Neural cell (in vitro differentiated cells): ENCODE results near the gene COLEC12. TPM values are rescaled to one million over a fixed set of nuclear protein-coding genes. Genes with fewer than 3 reads are reported as not detected.

Experiments
- H2AFZ ChIP-seq: fragments of 200-600, 300-800 bp; sonication (generic), shearing (Covaris generic); 2 replicates; pipeline ENCODE4 v1.6.0; 2014; ENCODE audit warnings: low read depth, mild to moderate bottlenecking, antibody characterized with exemption, low read length, moderate library complexity
- H3F3A ChIP-seq: fragments of 200-600 bp; shearing (Covaris generic); 2 replicates; pipeline ENCODE4 v1.6.1; 2016; ENCODE audit warnings: mild to moderate bottlenecking, moderate library complexity, mixed read lengths, antibody characterized with exemption, low read length; ENCODE audit not compliant: insufficient read depth, poor library complexity, severe bottlenecking
- H3K27ac ChIP-seq: fragments of 200-600, 300-800 bp; sonication (generic), shearing (Covaris generic); 2 replicates; pipeline ENCODE4 v1.5.1; 2014; ENCODE audit warnings: mild to moderate bottlenecking, low read length, moderate library complexity
- H3K27me3 ChIP-seq: fragments of 300-800, 200-600 bp; sonication (generic), shearing (Covaris generic); 2 replicates; pipeline ENCODE4 v1.6.0; 2014; ENCODE audit warnings: mild to moderate bottlenecking, low read depth, low read length, moderate library complexity; ENCODE audit not compliant: insufficient read depth
- H3K36me3 ChIP-seq: fragments of 300-800, 200-600 bp; sonication (generic), shearing (Covaris generic); 2 replicates; pipeline ENCODE4 v1.5.1; 2014; ENCODE audit warnings: mild to moderate bottlenecking, antibody characterized with exemption, low read length, moderate library complexity; ENCODE audit not compliant: insufficient read depth
- H3K4me2 ChIP-seq: fragments of 300-800, 200-600 bp; sonication (generic), shearing (Covaris generic); 2 replicates; pipeline ENCODE4 v1.6.0; 2014; ENCODE audit warnings: mild to moderate bottlenecking, low read length
- H3K4me3 ChIP-seq: fragments of 300-800, 200-600 bp; sonication (generic), shearing (Covaris generic); 2 replicates; pipeline ENCODE4 v1.5.1; 2014; ENCODE audit warnings: mild to moderate bottlenecking, low read length, moderate library complexity
- H3K79me2 ChIP-seq: fragments of 200-600 bp; shearing (Covaris generic); replicated peaks from 2 replicates; pipeline ENCODE4 v1.6.0; 2014; ENCODE audit warnings: mild to moderate bottlenecking, low read length, moderate library complexity; ENCODE audit not compliant: insufficient read depth
- H3K9ac ChIP-seq: fragments of 300-800, 200-600 bp; sonication (generic), shearing (Covaris generic); 2 replicates; pipeline ENCODE4 v1.6.1; 2016; ENCODE audit warnings: mild to moderate bottlenecking, low read length, mixed read lengths
- H3K9me2 ChIP-seq: fragments of 200-600 bp; shearing (Covaris generic); 2 replicates; pipeline ENCODE4 v1.6.1; 2016; ENCODE audit warnings: mild to moderate bottlenecking, low read length, mixed read lengths; ENCODE audit not compliant: insufficient read depth
- H3K9me3 ChIP-seq: fragments of 200-600, 300-800 bp; sonication (generic), shearing (Covaris generic); 2 replicates; pipeline ENCODE4 v1.6.1; 2016; ENCODE audit warnings: mild to moderate bottlenecking, mixed run types, low read length, moderate library complexity, mixed read lengths
- H4K20me1 ChIP-seq: fragments of 200-600 bp; shearing (Covaris generic); 2 replicates; pipeline ENCODE4 v1.6.1; 2016; ENCODE audit warnings: mild to moderate bottlenecking, mixed run types; ENCODE audit not compliant: insufficient read depth
- EP300 ChIP-seq: fragments of 450-650 bp; conservative IDR thresholded peaks from 2 replicates; pipeline ENCODE4 v1.6.1; 2014; ENCODE audit warnings: antibody characterized with exemption, mild to moderate bottlenecking, moderate library complexity; ENCODE audit not compliant: poor library complexity, severe bottlenecking
- EZH2 ChIP-seq: fragments of 200-600, 300-800 bp; shearing (Covaris generic), sonication (generic); IDR thresholded peaks from 2 replicates; pipeline ENCODE4 v1.6.1; 2014; ENCODE audit warnings: antibody characterized with exemption, low read length, borderline replicate concordance, mild to moderate bottlenecking; ENCODE audit not compliant: insufficient read depth, poor library complexity, severe bottlenecking
- MXI1 ChIP-seq: fragments of 450-650 bp; conservative IDR thresholded peaks from 2 replicates; pipeline ENCODE4 v1.6.1; 2014; ENCODE audit warnings: antibody characterized with exemption, mild to moderate bottlenecking; ENCODE audit not compliant: poor library complexity, severe bottlenecking
- POLR2AphosphoS5 ChIP-seq: IDR thresholded peaks from 2 replicates; pipeline ENCODE4 v1.6.1; 2012
- RAD21 ChIP-seq: fragments of 450-650 bp; conservative IDR thresholded peaks from 2 replicates; pipeline ENCODE4 v1.6.1; 2014; ENCODE audit warnings: antibody characterized with exemption, mild to moderate bottlenecking, moderate library complexity
- SMC3 ChIP-seq: fragments of 450-650 bp; conservative IDR thresholded peaks from 2 replicates; pipeline ENCODE4 v1.6.1; 2014; ENCODE audit warnings: antibody characterized with exemption, mild to moderate bottlenecking, moderate library complexity; ENCODE audit not compliant: poor library complexity
- TAF1 ChIP-seq: IDR thresholded peaks from 2 replicates; pipeline ENCODE4 v1.6.1; 2012; ENCODE audit warnings: low read depth
- polyA plus RNA-seq: library from polyadenylated mRNA; depleted of rRNA; stranded (reverse); fragments of >200 nt; gene quantifications from 2 replicates; pipeline ENCODE4 v1.2.3, GENCODE V29; 2014
- TF ChIP-seq, protein P1 (sequence below): fragments of 450-650 bp; IDR thresholded peaks from 2 replicates; pipeline ENCODE4 v1.5.1; 2014; ENCODE audit warnings: antibody characterized with exemption, mild to moderate bottlenecking, moderate library complexity; ENCODE audit not compliant: poor library complexity, severe bottlenecking
- TF ChIP-seq, protein P2 (sequence below): IDR thresholded peaks from 2 replicates; pipeline ENCODE4 v1.6.1; 2012; ENCODE audit warnings: borderline replicate concordance

The COLEC12 gene
- polyA plus RNA-seq, 1 donor from 2014 or later, result 0.42 TPM

DNA sequence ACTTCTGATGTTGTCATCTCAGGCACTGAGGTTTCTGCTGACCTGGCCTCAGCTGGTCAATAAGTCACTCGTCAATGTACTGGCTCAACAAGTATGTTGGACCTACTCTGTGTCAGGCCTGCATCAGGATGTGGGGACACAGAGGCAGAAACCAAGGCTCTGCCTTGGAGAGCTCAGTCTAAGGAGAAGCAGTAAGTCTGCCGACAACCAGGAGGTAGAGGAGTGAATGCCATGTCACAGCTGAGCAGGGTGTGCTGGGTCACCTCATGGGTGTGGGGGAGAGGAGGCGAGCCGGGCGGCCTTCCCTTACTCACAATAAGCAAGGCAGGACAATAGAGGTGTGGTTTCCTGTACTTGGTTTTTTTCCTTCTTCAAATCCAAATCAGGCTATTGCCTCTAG lies 75.8 kb downstream of the COLEC12 start:
- no peak overlapping the region for H3K4me2 ChIP-seq
- H3K27ac ChIP-seq, result no peak overlapping the region
- H2AFZ ChIP-seq, result no peak overlapping the region
- no peak overlapping the region for H3K4me3 ChIP-seq
- H3F3A ChIP-seq, result no peaks in the 10 kb centered on the region
- no peaks in the 10 kb centered on the region for H3K36me3 ChIP-seq
- no peaks in the 10 kb centered on the region for H4K20me1 ChIP-seq
- TF ChIP-seq, protein P1, sequence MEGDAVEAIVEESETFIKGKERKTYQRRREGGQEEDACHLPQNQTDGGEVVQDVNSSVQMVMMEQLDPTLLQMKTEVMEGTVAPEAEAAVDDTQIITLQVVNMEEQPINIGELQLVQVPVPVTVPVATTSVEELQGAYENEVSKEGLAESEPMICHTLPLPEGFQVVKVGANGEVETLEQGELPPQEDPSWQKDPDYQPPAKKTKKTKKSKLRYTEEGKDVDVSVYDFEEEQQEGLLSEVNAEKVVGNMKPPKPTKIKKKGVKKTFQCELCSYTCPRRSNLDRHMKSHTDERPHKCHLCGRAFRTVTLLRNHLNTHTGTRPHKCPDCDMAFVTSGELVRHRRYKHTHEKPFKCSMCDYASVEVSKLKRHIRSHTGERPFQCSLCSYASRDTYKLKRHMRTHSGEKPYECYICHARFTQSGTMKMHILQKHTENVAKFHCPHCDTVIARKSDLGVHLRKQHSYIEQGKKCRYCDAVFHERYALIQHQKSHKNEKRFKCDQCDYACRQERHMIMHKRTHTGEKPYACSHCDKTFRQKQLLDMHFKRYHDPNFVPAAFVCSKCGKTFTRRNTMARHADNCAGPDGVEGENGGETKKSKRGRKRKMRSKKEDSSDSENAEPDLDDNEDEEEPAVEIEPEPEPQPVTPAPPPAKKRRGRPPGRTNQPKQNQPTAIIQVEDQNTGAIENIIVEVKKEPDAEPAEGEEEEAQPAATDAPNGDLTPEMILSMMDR, result no peak
- TF ChIP-seq TAF1 (no peak), EZH2 (no peak)
- no peaks in the 10 kb centered on the region for H3K79me2 ChIP-seq
- H3K9me3 ChIP-seq, result no peaks in the 10 kb centered on the region
- no peak overlapping the region for H3K9ac ChIP-seq
- H3K9me2 ChIP-seq, result no peaks in the 10 kb centered on the region
- H3K27me3 ChIP-seq, result no peaks in the 10 kb centered on the region

DNA sequence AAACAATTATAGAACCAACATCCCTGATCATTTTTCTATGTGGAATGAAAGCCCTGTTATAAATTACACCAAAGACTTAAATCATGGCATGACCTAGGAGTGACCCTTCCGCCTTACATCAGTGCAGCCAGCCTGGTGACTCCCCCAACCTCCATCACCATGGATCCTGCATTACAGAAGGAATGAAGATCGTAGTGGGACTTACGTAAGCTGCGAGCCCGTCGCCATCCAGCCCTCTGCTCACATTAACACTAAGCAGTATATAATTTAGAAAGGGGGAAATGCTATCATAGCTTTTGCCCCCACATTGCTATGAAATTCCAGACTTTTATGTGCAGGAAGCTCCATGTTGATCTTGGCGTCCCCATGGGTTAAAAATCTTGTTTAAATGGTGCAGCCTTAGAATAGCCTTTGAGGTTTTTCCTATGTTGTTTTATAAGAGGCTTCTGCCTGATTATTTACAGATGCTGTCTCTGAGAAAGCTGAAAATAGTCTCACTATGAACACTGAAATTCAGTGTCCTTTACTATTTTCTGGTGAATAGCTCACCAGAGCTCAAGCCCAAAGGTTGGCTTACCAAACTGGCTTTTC lies 76.3 kb downstream of the COLEC12 start:
- Histone ChIP-seq H3F3A (no peaks in the 10 kb centered on the region), H4K20me1 (no peaks in the 10 kb centered on the region), H2AFZ (no peak overlapping the region), H3K9ac (no peak overlapping the region), H3K4me3 (no peak overlapping the region), H3K27ac (no peak overlapping the region), H3K9me2 (no peaks in the 10 kb centered on the region), H3K27me3 (no peaks in the 10 kb centered on the region), H3K79me2 (no peaks in the 10 kb centered on the region), H3K36me3 (no peaks in the 10 kb centered on the region), H3K9me3 (no peaks in the 10 kb centered on the region), H3K4me2 (no peak overlapping the region)
- TF ChIP-seq SMC3 (no peak), EP300 (no peak), TAF1 (no peak), MXI1 (no peak), EZH2 (no peak), RAD21 (no peak), POLR2AphosphoS5 (no peak)
- TF ChIP-seq, protein P1, result no peak
- TF ChIP-seq, protein P2, sequence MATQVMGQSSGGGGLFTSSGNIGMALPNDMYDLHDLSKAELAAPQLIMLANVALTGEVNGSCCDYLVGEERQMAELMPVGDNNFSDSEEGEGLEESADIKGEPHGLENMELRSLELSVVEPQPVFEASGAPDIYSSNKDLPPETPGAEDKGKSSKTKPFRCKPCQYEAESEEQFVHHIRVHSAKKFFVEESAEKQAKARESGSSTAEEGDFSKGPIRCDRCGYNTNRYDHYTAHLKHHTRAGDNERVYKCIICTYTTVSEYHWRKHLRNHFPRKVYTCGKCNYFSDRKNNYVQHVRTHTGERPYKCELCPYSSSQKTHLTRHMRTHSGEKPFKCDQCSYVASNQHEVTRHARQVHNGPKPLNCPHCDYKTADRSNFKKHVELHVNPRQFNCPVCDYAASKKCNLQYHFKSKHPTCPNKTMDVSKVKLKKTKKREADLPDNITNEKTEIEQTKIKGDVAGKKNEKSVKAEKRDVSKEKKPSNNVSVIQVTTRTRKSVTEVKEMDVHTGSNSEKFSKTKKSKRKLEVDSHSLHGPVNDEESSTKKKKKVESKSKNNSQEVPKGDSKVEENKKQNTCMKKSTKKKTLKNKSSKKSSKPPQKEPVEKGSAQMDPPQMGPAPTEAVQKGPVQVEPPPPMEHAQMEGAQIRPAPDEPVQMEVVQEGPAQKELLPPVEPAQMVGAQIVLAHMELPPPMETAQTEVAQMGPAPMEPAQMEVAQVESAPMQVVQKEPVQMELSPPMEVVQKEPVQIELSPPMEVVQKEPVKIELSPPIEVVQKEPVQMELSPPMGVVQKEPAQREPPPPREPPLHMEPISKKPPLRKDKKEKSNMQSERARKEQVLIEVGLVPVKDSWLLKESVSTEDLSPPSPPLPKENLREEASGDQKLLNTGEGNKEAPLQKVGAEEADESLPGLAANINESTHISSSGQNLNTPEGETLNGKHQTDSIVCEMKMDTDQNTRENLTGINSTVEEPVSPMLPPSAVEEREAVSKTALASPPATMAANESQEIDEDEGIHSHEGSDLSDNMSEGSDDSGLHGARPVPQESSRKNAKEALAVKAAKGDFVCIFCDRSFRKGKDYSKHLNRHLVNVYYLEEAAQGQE, result no peak
